AG04449 (cell line): ENCODE measurements around the gene PRKN.

Source experiments
- CTCF ChIA-PET: fragments of 350-600 bp; formaldehyde crosslinking; extraction: SDS; loops from one replicate; lab custom pipeline; 2021; ENCODE audit warnings: antibody characterized with exemption; lab: Yijun Ruan, JAX
- POLR2A ChIA-PET: fragments of 400-600, 350-600 bp; formaldehyde crosslinking; extraction: SDS; loops from one replicate; lab custom pipeline; 2020; ENCODE audit warnings: antibody characterized with exemption, inconsistent platforms; lab: Yijun Ruan, JAX
- DNase-seq: peaks from one replicate; pipeline ENCODE4 v3.0.0-alpha.2; 2010; ENCODE audit warnings: low read depth, low spot score
- H3K4me3 ChIP-seq: 2 replicates; pipeline ENCODE4 v1.5.1; 2011; ENCODE audit warnings: low read depth, mild to moderate bottlenecking, control low read depth, low read length
- TF ChIP-seq, protein P1 (sequence below): IDR thresholded peaks from one replicate; pipeline ENCODE4 v1.5.1; 2011; ENCODE audit warnings: mild to moderate bottlenecking, moderate library complexity, low read length, control low read depth, inconsistent platforms; ENCODE audit not compliant: insufficient read depth; ENCODE audit errors: missing control alignments

PRKN gene

GRCh38 chr6:162719528-162719927, 8.0 kb downstream of the PRKN start:
- ChIA-PET POLR2A (no interaction called here), CTCF (no interaction called here)
- TF ChIP-seq, protein P1, sequence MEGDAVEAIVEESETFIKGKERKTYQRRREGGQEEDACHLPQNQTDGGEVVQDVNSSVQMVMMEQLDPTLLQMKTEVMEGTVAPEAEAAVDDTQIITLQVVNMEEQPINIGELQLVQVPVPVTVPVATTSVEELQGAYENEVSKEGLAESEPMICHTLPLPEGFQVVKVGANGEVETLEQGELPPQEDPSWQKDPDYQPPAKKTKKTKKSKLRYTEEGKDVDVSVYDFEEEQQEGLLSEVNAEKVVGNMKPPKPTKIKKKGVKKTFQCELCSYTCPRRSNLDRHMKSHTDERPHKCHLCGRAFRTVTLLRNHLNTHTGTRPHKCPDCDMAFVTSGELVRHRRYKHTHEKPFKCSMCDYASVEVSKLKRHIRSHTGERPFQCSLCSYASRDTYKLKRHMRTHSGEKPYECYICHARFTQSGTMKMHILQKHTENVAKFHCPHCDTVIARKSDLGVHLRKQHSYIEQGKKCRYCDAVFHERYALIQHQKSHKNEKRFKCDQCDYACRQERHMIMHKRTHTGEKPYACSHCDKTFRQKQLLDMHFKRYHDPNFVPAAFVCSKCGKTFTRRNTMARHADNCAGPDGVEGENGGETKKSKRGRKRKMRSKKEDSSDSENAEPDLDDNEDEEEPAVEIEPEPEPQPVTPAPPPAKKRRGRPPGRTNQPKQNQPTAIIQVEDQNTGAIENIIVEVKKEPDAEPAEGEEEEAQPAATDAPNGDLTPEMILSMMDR: no peak
- no peak for DNase-seq
- no peak overlapping the region for H3K4me3 ChIP-seq

DNA sequence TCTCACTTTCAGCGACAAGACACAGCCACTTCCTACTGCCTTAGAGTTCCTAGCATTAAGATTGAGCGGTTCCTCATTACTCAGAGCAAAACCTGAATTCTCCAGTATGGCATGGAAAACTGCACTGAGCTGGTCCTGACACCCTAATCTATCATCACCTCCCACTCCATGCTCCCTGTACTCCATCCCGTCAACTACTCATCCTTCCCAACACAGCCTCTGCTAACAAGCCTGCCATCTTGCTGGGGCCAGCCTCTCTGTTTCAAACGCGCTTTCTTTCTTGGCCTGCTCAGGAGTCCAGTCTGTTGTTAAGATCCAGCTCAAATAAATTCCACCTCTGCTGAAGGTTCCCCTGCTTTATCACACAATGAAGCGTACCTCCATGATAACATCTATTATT, 12.0 kb downstream of the PRKN start:
- no peak overlapping the region for H3K4me3 ChIP-seq
- ChIA-PET POLR2A (no interaction called here), CTCF (no interaction called here)
- no peak for DNase-seq
- TF ChIP-seq, protein P1: no peak

DNA sequence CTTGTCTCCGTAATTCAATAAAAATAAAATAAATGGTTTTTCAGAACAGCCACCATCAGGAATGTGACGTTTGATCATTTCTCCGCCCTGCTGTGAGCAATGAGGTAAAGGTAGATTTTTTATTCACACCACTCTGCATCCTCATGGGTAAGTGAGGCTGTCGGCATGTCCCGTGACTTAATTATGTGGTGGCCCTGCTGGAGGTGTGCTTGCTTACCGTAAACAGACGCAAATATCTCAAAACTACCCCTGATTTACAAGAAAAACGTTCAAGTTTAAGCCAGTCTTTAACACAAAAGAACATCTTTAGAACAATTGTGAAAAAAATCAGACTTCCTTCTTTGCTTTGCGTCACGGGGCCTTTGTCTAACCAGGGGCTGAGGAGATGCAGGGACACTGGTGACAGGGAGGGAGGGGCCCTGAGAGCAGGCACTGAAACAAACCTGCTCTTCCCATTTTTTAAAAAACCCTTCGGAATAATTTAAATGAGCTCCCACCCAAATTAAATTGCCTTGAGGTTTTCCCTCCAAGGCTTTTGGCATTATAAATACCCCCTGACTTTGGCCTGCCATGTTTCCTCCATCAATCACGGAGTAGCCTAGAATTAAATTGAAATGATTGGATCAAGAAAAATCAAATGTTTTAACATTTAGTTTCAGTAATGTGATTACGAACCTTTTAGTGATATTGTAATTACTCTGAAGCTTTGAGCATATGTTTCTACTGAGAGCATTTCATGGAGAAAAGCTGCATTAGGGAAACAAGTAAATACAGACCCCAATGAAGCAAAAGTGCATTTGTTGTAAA, 13.4 kb downstream of the PRKN start:
- DNase-seq: no peak
- CTCF ChIA-PET: no interaction called here
- POLR2A ChIA-PET: no interaction called here
- no peak overlapping the region for H3K4me3 ChIP-seq
- TF ChIP-seq, protein P1: no peak

GRCh38 chr6:162712694-162713093, 14.9 kb downstream of the PRKN start:
- ChIA-PET POLR2A (no interaction called here), CTCF (no interaction called here)
- DNase-seq: no peak
- TF ChIP-seq, protein P1: no peak
- no peak overlapping the region for H3K4me3 ChIP-seq

DNA sequence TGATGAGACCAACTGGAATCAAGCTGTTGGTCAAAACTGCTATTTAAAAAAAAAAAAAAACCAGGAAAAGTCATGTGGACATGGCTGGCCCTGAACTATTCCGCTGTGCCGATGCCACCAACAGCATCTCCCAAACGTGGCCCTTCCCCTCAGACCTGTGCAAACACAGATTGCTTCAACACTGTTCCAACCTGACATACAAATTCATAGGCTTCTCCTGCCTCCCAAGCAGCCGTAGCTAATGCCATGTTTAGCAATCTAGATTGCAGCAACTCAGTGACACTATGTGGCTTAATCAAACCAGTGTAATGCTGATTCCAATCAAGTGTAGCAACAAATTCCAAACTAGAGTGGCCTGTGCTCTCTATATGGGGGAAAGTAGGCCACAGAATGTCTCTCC, 16.2 kb downstream of the PRKN start:
- ChIA-PET CTCF (no interaction called here), POLR2A (no interaction called here)
- TF ChIP-seq, protein P1: no peak
- H3K4me3 ChIP-seq: no peak overlapping the region
- DNase-seq: no peak

GRCh38 chr6:162710936-162711335, 16.6 kb downstream of the PRKN start:
- H3K4me3 ChIP-seq: no peak overlapping the region
- TF ChIP-seq, protein P1: no peak
- POLR2A ChIA-PET: no interaction called here
- CTCF ChIA-PET: no interaction called here
- no peak for DNase-seq
